MM.1S (cell line): ENCODE data around the gene CMTR1.

Source experiments
- EZH2 ChIP-seq: fragments of 300-600 bp; sonication (generic); optimal IDR thresholded peaks from 2 replicates; pipeline ENCODE3; 2017; ENCODE audit warnings: low read depth, mild to moderate bottlenecking, antibody characterized with exemption, low read length, mixed read lengths
- EZH2phosphoT487 ChIP-seq: fragments of 300-600 bp; sonication (generic); IDR thresholded peaks from 2 replicates; pipeline ENCODE4 v1.6.1; 2018; ENCODE audit warnings: antibody characterized with exemption, low read length
- TF ChIP-seq, protein P1 (sequence below): fragments of 300-600 bp; sonication (generic); IDR thresholded peaks from 2 replicates; pipeline ENCODE4 v1.5.1; 2016; ENCODE audit warnings: antibody characterized with exemption, low read length, mixed read lengths

DNA sequence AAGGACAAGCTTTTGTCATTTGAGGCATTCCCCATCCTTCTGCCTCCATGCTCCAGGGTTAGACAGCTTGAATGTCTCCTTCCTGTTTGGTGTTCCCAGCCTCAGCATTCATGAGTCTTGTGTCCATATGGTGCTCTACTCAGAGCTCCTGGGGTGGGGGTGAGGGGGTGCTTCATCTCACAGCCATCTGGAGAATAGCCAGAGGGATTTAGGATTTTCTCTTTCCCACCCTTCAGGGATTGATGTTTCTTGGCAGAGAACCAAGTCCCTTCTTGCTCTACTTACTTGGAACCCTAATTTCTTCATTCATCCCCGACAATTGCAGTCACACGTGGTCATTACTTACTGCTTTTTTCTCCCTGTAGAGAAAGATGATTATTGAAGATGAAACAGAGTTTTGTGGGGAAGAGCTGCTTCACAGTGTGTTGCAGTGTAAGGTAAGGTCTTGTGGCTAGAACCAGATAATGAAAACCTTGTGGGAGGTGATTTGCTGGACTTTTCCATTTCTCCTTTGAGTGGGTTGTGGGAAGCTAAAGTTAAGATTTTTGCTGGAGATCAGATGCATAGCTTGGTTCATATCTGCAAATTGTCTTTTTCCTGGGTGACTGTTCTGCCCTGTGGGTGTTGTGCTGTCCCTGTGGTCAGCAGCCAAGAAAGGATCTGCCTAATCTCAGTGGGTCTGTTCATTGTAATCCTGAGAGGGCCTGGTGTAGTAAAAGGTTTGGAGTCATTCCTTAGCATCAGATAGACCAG is 18.6 kb downstream of the CMTR1 start:
- TF ChIP-seq, protein P1, sequence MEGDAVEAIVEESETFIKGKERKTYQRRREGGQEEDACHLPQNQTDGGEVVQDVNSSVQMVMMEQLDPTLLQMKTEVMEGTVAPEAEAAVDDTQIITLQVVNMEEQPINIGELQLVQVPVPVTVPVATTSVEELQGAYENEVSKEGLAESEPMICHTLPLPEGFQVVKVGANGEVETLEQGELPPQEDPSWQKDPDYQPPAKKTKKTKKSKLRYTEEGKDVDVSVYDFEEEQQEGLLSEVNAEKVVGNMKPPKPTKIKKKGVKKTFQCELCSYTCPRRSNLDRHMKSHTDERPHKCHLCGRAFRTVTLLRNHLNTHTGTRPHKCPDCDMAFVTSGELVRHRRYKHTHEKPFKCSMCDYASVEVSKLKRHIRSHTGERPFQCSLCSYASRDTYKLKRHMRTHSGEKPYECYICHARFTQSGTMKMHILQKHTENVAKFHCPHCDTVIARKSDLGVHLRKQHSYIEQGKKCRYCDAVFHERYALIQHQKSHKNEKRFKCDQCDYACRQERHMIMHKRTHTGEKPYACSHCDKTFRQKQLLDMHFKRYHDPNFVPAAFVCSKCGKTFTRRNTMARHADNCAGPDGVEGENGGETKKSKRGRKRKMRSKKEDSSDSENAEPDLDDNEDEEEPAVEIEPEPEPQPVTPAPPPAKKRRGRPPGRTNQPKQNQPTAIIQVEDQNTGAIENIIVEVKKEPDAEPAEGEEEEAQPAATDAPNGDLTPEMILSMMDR: no peak
- TF ChIP-seq EZH2 (no peak), EZH2phosphoT487 (no peak)
